HG03159 (cell line): Measurements from ENCODE around the gene PLPP2.

ENCODE experiments used
- ATAC-seq: cut with Tn5 transposase; IDR thresholded peaks from one replicate; pipeline ENCODE4 v1.9.1; 2021; ENCODE audit warnings: mild to moderate bottlenecking, moderate library complexity; ENCODE audit not compliant: unreplicated experiment

The PLPP2 gene

DNA sequence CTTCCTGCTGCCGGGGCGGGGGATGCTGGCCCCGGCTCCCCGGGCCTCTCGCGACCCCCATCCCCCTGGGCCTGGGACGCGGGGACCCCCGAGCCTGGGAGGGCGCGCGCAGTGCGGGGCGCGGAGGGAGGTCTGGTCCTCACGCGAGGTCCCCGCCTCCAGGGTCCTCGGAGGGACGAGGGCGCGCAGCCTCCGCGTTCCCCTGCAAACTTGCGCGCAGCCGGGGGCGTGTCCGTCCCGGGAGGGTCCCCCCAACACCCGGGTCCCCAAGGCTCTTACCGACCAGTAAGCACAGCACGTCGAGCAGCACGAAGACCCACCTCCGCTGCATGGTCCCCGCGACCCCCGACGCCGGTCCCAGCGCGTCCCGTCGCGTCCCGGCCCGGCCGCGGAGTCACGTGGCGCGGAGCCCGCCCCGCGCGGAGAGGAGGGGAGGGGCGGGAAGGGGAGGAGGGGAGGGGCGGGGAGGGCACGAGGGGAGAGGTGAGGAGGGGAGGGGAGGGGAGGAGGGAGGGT lies at the start of gene PLPP2:
Gene PLPP2, minus strand, starts transcription at position 398 of the 516 bp plus-strand sequence. Its CDS starts 67 bp downstream, at position 331.
- ATAC-seq = no peak

DNA sequence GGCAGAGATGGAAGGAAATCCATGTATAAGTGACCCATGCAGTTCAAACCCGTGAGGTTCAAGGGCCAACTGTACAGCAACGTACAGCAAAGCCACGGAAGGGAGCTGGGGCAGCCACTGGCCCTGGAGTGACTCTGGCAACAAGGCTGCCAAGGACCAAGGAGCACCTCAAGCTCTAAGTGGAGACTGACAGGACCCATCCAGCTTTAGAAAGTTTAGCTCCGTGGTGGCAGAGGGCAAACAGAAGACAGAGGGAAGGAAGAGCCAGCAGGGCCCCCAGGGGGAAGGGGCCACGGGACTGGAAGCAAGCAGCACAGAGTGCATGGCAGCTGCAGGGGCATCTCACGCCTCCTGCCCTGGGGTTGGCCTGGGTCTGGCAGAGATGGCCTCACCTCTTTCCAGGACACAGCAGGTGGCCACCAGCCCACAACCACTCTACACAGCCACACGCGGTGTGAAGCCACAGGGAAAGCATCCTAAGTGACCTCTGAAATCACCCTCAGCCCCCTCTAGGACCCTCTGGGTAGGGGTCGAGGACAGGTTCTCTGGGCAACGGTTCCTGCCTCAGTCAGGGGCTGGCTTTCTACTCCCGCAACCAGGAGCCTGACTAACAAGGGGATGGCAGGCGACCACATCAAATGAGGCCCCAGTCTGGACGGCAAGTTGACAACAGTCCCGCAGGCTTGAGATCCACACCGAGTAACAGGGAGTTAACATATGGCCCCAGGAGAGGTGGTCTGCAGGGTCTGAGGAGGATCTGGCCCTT lies 49.6 kb upstream of the PLPP2 start:
- no peak for ATAC-seq

DNA sequence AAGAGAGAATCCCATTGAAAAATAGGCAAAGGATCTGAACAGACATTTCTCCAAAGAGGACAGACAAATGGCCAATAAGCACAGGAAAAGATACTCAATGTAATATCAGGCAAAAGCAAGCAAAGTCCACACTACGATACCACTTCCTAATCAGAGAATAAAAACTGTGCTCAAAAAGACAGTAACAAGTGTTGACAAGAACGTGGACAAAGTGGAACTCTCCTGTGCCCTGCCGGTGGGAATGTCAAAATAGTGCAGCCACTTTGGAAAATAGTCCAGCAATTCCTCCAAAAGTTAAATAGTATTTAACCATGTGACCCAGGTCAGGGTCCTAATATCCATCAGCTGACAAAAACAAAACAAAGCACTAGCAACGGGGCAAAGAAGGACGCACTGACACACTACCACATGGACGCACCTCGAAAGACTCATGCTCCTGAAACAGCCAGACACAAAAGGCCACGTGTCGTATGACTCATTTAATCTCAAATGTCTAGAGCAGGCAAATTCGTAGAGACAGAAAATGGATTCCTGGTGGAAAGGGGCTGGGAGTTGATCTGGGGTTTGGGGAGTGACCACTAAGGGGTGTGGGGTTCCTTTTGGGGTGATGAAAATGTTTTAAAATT lies 48.2 kb upstream of the PLPP2 start:
- ATAC-seq = no peak

DNA sequence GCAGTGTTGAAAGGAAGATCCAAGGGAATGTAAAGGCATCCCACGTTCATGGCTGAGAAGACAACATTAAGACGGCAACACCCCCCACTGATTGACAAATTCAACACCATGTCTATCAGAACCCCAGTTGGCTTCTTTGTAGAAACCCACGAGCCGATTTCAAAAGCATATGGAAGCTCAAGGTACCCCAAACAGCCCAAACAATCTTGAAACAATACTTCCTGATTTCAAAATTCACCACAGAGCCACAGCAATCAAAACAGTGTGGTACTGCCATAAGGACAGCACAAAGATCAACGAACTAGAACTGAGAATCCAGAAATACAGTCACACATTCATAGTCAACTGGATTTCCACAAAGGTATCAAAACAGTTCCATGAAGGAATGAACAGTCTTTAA lies 47.2 kb upstream of the PLPP2 start:
- no peak for ATAC-seq

DNA sequence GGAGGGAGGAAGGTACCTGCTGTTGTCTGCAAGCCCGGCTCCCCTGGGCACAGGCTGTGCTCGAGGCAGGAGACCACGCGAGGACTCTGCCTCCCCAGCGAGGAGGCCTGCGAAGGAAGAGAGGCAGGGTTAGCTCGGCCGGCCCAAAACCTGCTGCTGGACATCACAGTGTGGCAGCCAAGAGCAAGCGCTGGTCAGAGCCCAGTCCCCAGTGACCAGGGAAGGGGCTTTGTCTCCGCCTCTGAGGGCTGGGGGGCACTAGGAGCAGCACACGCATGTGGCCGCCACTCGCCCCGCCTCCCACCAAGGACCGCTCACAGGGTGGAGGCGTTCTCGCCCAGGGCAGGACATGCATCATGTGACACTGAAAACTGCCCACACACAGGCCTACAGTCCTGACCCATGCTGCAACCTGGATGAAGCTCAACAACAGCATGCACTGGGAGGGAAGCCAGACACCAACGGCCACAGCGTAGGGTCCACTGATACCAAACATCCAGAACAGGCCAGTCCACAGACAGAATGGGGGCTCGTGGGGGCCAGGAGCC lies 44.9 kb upstream of the PLPP2 start:
- no peak for ATAC-seq

DNA sequence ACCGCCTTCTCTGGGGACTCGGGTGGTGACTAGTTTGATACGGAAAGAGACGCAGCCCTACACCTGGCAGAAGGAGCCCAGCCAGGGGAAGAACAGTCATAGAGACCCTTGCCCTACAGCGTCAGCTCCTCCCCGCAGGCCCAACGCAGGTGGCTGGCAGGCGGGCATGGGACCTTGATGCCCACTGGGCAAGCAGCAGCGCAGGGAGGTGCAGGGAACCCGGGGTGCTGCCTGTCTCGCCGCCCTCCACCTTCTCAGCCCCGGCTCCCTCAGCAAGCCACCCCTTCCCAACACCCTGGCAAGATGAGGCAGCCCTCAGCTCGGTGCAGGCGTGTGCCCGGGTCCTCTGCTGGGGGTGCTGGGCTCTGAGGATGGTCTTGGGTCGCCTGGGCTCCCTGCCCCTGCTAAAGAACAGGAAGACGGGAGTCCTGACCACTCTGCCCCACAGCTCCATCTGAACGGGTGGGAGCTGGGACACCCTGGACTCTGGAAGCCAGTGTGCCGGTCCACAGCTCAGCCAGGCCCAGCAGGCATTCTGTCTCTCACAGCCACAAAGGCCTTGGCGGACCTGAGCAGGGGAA lies 44.4 kb upstream of the PLPP2 start:
- ATAC-seq = no peak

DNA sequence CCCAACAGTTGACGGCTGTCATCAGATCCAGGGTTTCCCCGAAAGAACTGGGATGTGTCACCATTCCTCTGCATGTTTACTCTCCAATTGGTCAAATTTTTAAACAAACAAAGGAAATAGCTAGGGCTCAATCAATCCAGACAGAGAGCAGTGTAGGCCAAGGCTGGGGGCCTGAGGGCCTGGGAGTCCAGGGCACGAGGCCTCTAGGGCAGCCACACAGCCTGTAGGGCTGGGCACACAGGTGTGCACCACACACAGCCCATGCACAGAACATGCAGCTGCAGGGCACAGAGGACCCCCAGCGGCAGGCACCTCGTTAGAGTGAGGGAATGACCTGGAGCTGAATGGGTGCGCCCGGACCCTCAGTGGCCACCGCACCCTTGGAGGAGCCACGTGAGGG lies 43.9 kb upstream of the PLPP2 start:
- ATAC-seq = no peak

DNA sequence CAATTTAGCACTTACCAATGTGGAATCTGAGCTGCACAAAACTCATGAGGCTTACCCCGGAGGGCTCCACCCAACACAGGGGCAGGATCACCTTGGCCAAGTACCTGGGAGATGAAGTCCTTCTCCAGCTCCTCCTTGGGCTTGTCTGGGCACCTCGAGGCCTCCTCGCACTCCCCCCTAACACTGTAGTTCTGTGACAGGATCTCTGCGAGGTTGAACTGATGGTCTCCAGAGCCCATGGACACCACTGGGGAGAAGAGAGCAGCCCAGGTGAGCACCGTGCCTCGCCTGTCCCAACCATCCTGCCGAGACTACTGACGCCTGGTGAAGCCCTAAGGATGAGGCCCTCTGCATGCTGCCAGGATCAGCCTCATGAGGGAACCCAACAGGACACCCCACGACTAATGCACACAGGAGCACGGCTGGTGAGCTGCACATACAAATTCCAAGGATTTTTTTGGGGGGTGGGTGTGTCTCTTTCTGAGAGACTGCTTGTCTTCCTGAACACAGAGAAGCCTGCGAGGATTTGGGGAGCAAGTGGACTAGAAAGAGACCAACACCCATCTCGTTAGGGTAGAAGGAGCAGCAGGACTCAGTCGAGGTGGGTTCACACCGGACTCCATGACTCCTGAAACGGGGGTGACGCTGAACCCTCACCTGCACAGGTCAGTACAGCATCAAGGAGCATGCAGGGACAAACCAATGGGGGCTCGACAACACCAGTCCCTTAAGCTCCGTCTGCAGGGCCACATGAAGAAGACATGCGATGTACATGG lies 43.3 kb upstream of the PLPP2 start:
- no peak for ATAC-seq

DNA sequence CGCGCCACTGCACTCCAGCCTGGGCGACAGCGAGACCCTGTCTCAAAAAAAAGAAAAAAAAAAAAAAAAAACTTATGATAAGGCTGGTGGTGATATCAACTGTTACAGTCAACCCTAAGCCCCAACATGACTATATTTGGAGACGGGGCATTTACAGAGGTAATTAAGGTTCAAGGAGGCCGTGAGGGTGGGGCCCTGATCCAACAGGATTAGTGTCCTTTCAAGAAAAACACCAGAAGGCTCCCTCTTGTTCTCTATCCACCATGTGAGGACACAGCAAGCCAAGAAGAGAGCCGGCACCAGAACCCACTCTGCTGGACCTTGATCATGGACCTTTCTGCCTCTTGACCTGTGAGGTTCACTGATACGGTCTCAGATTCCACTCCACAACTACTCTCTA lies 39.3 kb upstream of the PLPP2 start:
- no peak for ATAC-seq

DNA sequence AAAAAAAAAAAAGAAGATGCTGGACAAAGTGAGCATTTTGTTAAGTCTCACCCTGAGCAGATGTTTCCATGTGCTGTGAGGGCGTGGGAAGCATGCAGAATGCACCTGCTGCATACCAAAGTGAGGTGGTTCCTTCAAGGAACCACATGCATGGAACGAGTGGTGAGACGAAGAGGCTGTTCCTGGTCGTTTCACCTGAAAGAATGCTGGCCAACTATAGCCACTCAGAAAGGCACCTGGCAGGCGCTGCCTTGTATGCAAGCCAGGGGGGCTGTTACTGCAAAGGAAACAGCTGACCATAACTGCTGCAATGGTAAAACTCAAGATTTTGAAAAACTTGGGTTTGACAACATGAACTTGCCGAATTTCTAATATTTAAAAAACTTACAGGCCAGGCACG lies 38.7 kb upstream of the PLPP2 start:
- ATAC-seq = no peak

DNA sequence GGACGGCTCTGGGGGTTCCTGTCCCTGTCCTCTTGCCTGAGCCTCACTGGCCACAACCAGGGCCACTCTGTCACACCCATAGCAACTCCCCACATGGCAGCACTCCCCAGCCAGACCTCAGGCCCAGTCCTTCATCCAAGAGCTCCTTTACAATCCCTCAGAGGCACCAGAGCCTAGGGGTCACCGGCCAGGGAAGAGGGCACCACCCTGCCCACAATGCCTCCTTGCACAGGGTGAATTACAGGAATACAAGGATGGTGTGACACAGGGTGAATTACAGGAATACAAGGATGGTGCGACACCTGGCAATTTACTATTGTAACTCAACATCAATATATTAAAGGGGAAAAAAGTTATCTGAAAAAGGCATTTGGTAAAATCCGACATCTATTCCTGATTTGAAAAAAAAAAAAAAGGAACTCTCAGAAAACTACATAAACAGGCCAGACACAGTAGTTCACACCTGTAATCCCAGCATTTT lies 36.9 kb upstream of the PLPP2 start:
- ATAC-seq = no peak

DNA sequence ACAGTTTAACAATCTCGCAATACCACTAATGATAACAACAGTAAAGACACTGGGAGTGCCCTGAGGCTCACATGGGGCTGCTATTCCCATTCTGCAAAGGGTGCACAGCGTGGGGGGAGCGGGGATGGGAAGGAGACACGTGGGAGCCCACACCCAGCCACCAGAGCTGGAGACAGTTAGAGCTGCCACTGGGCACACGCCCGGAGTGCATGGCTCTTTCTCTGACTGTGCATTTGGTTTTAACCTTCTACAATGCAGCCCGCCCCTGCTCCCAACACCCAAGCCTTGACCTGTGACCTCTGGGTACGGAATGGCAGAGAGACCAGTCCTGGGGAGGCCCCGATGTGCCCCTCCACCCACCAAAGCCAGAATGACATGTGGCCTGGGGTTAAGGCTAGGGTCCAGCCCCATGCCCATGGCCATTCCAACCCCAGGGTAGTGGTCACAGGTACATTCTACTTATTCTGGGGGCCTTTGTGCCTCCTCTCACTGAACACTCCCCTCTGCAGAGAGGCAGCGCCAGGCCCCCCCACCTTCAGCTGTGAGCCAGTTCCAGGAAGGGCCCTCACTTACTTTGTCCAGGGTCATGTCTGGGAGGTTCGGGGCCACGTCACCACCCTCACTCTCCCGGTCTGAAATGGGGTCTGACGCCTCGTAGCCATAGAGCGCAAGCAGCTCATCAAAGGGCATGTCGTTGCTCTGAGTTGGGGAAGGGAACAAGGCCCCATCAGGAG lies 36.3 kb upstream of the PLPP2 start:
- no peak for ATAC-seq

DNA sequence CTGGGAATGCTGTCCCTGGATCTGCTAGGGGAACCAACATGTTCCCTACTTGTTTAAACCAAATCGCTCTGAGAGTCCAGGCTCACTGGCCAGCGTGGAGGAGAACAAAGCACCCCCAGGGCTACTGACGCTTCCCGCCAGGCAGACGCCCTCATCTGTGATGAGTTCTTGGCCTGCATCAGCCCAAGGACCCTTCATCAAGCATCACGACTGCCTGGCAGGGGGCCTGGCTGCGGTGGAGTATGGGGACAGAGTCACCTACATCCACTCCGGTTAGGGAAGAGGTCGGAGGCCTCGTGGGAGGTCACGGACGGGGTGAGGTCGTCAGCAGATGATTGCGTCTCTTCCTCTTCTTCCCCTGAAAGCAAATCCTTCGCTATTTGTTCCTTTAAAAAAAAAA lies 35.7 kb upstream of the PLPP2 start:
- ATAC-seq = no peak

DNA sequence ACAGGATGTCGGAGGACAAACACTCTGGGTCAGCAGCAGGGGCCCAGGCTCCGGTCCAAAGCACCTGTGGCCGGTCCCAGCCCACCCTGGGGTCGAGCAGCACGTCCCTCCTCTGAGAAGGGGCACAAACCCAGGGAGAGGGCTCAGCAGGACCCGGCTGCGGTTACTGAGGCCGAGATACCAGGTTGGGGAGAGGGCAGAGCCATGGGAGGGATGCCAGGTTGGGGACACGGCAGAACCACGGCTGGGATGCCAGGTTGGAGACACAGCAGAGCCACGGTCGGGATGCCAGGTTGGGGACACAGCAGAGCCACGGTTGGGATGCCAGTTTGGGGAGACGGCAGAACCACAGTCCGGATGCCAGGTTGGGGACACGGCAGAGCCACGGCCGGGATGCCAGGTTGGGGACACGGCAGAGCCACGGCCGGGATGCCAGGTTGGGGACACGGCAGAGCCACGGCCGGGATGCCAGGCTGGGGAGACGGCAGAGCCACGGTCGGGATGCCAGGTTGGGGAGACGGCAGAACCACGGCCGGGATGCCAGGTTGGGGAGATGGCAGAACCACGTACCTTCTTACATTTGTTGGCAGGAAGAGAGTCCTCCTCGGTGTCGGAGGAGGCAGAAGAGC lies 34.8 kb upstream of the PLPP2 start:
- ATAC-seq = no peak

DNA sequence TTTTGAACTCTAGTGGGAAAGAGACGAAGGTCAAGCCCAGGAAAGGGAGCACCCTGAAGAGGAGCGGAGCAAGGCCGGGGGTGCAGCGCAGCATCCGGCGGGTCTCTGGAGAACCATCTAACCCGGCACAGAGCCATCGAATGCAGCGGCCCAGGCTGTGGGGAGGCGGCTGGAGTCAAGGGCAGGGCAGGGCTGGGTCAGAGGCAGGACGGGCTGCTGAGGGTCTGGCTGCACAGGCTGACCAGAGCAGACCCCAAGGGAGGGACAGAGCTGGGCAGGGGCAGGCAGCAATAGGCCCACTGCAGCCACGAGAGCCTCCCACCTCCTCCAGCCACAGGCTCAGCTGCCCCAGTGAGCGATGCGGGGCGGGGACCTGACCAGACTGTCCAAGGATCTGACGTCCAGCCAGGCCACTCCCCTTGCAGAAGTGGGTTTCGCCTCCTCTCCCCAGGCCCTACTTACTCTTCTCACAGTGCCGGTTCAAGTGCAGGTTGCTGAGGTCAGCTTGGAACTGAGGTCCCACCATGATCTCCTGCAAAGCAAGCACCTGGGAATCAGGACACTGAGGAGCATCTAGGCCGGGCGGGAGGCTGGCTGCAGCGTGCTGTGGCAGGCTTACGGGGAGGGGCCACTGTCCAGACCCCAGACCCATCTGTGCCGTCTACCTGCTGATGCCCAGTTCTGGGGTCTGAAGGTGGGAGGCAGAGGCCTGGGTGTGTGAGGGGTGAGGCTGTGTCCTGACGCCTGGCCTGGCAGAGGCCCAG lies 34.2 kb upstream of the PLPP2 start:
- no peak for ATAC-seq

DNA sequence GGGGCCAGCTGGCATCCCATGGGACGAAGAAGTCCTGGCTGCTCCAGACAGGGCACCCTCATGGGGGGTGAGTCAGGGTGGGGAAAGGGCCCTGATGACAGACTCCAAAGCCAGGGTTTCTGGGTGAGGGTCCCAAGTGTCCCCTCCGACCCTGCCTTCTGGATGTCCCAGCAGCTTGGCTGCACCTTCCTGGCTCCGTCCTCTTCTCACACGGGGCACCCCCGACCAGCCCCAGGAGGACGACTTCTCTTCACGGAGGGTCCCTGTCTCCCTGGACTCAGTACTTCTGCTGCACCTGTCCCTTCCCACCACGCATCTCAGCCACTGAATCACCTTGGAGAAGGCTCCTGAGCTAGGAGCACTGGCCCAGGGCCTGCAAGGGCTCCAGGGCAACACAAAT lies 33.5 kb upstream of the PLPP2 start:
- ATAC-seq = no peak

DNA sequence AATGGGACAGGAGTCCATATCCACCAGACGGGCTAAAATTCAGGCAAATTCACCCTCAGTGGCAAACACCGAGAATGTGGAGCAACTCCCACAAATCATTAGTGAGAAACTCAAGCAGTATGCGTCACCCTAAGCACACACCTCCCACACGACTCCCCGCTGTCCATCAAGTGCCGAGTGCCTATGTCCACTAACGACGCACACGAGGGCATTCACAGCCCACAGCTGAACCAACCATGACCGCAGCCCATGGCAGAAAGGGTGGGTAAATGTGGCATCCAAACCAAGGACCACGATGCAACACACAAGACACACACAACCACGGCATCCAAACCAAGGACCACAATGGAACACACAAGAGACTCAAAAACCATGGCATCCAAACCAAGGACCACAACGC lies 31.4 kb upstream of the PLPP2 start:
- no peak for ATAC-seq

DNA sequence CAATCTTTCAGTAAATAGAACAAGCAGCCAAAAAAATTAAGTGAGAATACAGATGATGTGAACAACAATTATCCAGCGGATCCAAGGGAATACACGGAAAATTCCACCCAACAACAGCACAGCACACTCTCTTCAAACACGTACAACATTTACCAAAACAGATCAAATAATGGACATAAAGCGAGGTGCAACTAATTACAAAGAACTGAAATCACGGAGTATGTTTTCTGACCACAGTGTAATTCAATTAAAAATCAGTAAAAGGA lies 27.2 kb upstream of the PLPP2 start:
- ATAC-seq = no peak
